ENCODE measurements around the gene CHID1.

CHID1 gene

DNA sequence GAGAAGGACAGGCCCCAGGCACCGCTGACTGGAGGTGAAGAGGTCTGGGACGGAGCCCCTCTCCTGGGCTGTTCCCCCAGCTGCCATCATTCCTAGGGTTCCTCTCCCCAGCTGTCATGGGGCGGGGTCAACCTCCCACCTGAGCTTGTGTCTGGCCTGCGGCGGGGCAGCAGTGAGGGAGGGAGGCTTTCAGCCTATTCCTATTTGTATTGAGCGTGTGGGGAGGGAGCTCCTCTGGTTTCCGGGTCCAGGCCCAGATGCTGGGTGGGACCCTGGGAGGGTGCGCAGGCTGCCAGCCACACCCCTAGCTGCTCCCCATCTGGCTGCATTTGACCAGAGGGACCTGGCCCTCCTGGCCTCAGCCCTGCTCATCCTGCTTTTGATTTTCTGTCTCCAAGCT is 54.2 kb downstream of the CHID1 start:
- Histone ChIP-seq H4K12ac (ENCODE audit: low read depth, low read length) (no peak overlapping the region), H4K91ac (ENCODE audit: low read depth, low read length) (no peak overlapping the region), H2AFZ (ENCODE audit: insufficient read depth, low read length, poor library complexity) (no peak overlapping the region), H3K36me3 (ENCODE audit: control insufficient read depth in 1 of 2, insufficient read depth in 2 of 2, low read length in 2 of 2) (no peaks in the 10 kb centered on the region), H2BK5ac (ENCODE audit: low read depth, low read length, poor library complexity) (no peak overlapping the region), H3K79me1 (ENCODE audit: low read length) (no peaks in the 10 kb centered on the region), H3K9me3 (ENCODE audit: insufficient read depth, low read depth, low read length) (no peaks in the 10 kb centered on the region), H2BK120ac (ENCODE audit: insufficient read depth, low read length, poor library complexity) (no peak overlapping the region), H3K79me2 (ENCODE audit: control insufficient read depth, insufficient read depth, low read length, poor library complexity) (no peaks in the 10 kb centered on the region), H3K4me1 (ENCODE audit: control insufficient read depth in 1 of 2, insufficient read depth in 2 of 2, low read length in 2 of 2) (no peaks in the 10 kb centered on the region), H3K27me3 (ENCODE audit: insufficient read depth, low read length) (no peaks in the 10 kb centered on the region), H3K18ac (ENCODE audit: low read length) (no peak overlapping the region), H2BK12ac (ENCODE audit: low read length) (no peak overlapping the region), H2AK5ac (ENCODE audit: low read length) (no peak overlapping the region), H4K8ac (ENCODE audit: low read depth, low read length) (no peak overlapping the region), H3K4me3 (ENCODE audit: low read depth, low read length) (no peak overlapping the region), H3K14ac (ENCODE audit: low read length) (no peak overlapping the region), H3K27ac (ENCODE audit: low read depth, low read length) (no peak overlapping the region), H3K4ac (ENCODE audit: low read depth, low read length) (no peak overlapping the region), H3K9ac (ENCODE audit: low read length) (no peak overlapping the region), H3K4me2 (ENCODE audit: low read length) (no peak overlapping the region), H3K23ac (ENCODE audit: low read length) (no peak overlapping the region)
- no CpG with 5 or more reads among the region's 8 CpGs for WGBS (ENCODE audit: extremely low coverage, insufficient coverage, insufficient read length)
- DNase-seq, result no peak

DNA sequence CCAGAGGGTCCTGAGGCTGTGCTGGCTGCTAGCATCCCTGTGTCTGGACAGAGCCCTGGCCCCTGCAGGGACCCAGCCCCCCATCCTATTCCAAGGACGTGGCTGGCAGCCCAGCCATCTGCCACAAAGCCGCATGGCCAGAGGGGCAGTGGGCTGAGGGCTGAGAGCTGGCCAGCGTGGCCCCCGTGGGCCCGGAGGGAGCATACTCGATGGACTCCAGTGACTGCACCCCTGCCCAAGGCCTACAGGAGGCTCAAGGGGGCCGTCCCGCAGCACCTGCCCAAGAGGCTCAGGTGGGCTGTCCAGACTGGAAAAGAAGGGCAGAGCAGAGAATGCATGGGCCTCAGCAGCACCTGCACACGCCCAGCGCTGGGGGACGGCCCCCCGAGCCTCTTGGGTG is 54.8 kb downstream of the CHID1 start:
- H3K4me2 ChIP-seq (ENCODE audit: low read length), result no peak overlapping the region
- H4K8ac ChIP-seq (ENCODE audit: low read depth, low read length), result no peak overlapping the region
- no peak overlapping the region for H3K4me3 ChIP-seq (ENCODE audit: low read depth, low read length)
- no peak overlapping the region for H4K12ac ChIP-seq (ENCODE audit: low read depth, low read length)
- no peak overlapping the region for H3K23ac ChIP-seq (ENCODE audit: low read length)
- H2AFZ ChIP-seq (ENCODE audit: insufficient read depth, low read length, poor library complexity), result no peak overlapping the region
- no peak overlapping the region for H2BK120ac ChIP-seq (ENCODE audit: insufficient read depth, low read length, poor library complexity)
- no peak overlapping the region for H3K4ac ChIP-seq (ENCODE audit: low read depth, low read length)
- no peak overlapping the region for H2BK5ac ChIP-seq (ENCODE audit: low read depth, low read length, poor library complexity)
- no peak overlapping the region for H3K18ac ChIP-seq (ENCODE audit: low read length)
- H3K9me3 ChIP-seq (ENCODE audit: insufficient read depth, low read depth, low read length), result no peaks in the 10 kb centered on the region
- no peak for DNase-seq
- no peaks in the 10 kb centered on the region for H3K36me3 ChIP-seq (ENCODE audit: control insufficient read depth in 1 of 2, insufficient read depth in 2 of 2, low read length in 2 of 2)
- H3K79me2 ChIP-seq (ENCODE audit: control insufficient read depth, insufficient read depth, low read length, poor library complexity), result no peaks in the 10 kb centered on the region
- H3K4me1 ChIP-seq (ENCODE audit: control insufficient read depth in 1 of 2, insufficient read depth in 2 of 2, low read length in 2 of 2), result no peaks in the 10 kb centered on the region
- WGBS (ENCODE audit: extremely low coverage, insufficient coverage, insufficient read length), result no CpG with 5 or more reads among the region's 12 CpGs
- H3K27ac ChIP-seq (ENCODE audit: low read depth, low read length), result no peak overlapping the region
- H3K9ac ChIP-seq (ENCODE audit: low read length), result no peak overlapping the region
- no peak overlapping the region for H2AK5ac ChIP-seq (ENCODE audit: low read length)
- no peak overlapping the region for H4K91ac ChIP-seq (ENCODE audit: low read depth, low read length)
- H3K79me1 ChIP-seq (ENCODE audit: low read length), result no peaks in the 10 kb centered on the region
- H2BK12ac ChIP-seq (ENCODE audit: low read length), result no peak overlapping the region
- H3K27me3 ChIP-seq (ENCODE audit: insufficient read depth, low read length), result peaks cover 2% of the 10 kb centered on the region
- no peak overlapping the region for H3K14ac ChIP-seq (ENCODE audit: low read length)

DNA sequence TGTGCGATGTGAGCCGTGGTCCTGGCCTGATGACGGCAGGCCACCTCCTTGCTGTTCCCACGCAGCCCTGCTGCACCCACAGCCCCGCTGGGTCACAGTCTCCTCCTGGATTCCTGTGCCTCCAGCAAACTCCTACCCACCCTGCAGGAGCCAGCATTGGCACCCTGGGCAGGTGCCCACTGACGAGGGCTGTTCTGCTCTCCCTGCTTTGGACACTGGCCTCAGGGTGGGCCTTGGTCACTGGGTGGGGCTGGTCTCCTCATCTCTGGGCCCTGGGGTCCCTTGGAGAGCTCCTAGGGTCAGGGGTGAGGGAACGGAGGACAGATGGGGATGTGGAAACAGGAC is 55.3 kb downstream of the CHID1 start:
- no peak overlapping the region for H3K18ac ChIP-seq (ENCODE audit: low read length)
- no CpG with 5 or more reads among the region's 7 CpGs for WGBS (ENCODE audit: extremely low coverage, insufficient coverage, insufficient read length)

GRCh38 chr11:854601-855329 is 55.8 kb downstream of the CHID1 start:
- H4K8ac ChIP-seq (ENCODE audit: low read depth, low read length), result no peak overlapping the region
- H3K4me1 ChIP-seq (ENCODE audit: control insufficient read depth in 1 of 2, insufficient read depth in 2 of 2, low read length in 2 of 2), result peaks cover 5 to 6% of the 10 kb centered on the region in 2 experiments
- DNase-seq, result no peak

More for the DNA sequence above, 55.3 kb downstream of the CHID1 start:
- no peaks in the 10 kb centered on the region for H3K79me2 ChIP-seq (ENCODE audit: control insufficient read depth, insufficient read depth, low read length, poor library complexity)
- no peaks in the 10 kb centered on the region for H3K36me3 ChIP-seq (ENCODE audit: control insufficient read depth in 1 of 2, insufficient read depth in 2 of 2, low read length in 2 of 2)
- H3K9me3 ChIP-seq (ENCODE audit: insufficient read depth, low read depth, low read length), result no peaks in the 10 kb centered on the region
- H2AFZ ChIP-seq (ENCODE audit: insufficient read depth, low read length, poor library complexity), result no peak overlapping the region
- H3K4me2 ChIP-seq (ENCODE audit: low read length), result no peak overlapping the region
- no peak overlapping the region for H3K4me3 ChIP-seq (ENCODE audit: low read depth, low read length)
- no peak for DNase-seq
- H3K27ac ChIP-seq (ENCODE audit: low read depth, low read length), result no peak overlapping the region
- no peak overlapping the region for H2BK5ac ChIP-seq (ENCODE audit: low read depth, low read length, poor library complexity)
- no peak overlapping the region for H4K8ac ChIP-seq (ENCODE audit: low read depth, low read length)
- H4K91ac ChIP-seq (ENCODE audit: low read depth, low read length), result no peak overlapping the region
- no peaks in the 10 kb centered on the region for H3K79me1 ChIP-seq (ENCODE audit: low read length)
- peaks cover 7% of the 10 kb centered on the region for H3K27me3 ChIP-seq (ENCODE audit: insufficient read depth, low read length)
- H3K9ac ChIP-seq (ENCODE audit: low read length), result no peak overlapping the region
- H4K12ac ChIP-seq (ENCODE audit: low read depth, low read length), result no peak overlapping the region
- H3K4me1 ChIP-seq (ENCODE audit: control insufficient read depth in 1 of 2, insufficient read depth in 2 of 2, low read length in 2 of 2), result peaks cover 2 to 5% of the 10 kb centered on the region in 2 experiments
- no peak overlapping the region for H2BK12ac ChIP-seq (ENCODE audit: low read length)
- no peak overlapping the region for H3K23ac ChIP-seq (ENCODE audit: low read length)
- no peak overlapping the region for H2BK120ac ChIP-seq (ENCODE audit: insufficient read depth, low read length, poor library complexity)
- H3K4ac ChIP-seq (ENCODE audit: low read depth, low read length), result no peak overlapping the region
- no peak overlapping the region for H2AK5ac ChIP-seq (ENCODE audit: low read length)
- no peak overlapping the region for H3K14ac ChIP-seq (ENCODE audit: low read length)

More at GRCh38 chr11:854601-855329, 55.8 kb downstream of the CHID1 start:
- H2AFZ ChIP-seq (ENCODE audit: insufficient read depth, low read length, poor library complexity), result no peak overlapping the region
- H3K27ac ChIP-seq (ENCODE audit: low read depth, low read length), result no peak overlapping the region
- H3K4me3 ChIP-seq (ENCODE audit: low read depth, low read length), result no peak overlapping the region
- H3K9ac ChIP-seq (ENCODE audit: low read length), result no peak overlapping the region
- no peaks in the 10 kb centered on the region for H3K79me2 ChIP-seq (ENCODE audit: control insufficient read depth, insufficient read depth, low read length, poor library complexity)
- H3K23ac ChIP-seq (ENCODE audit: low read length), result no peak overlapping the region
- no peaks in the 10 kb centered on the region for H3K9me3 ChIP-seq (ENCODE audit: insufficient read depth, low read depth, low read length)
- no peak overlapping the region for H3K4ac ChIP-seq (ENCODE audit: low read depth, low read length)
- H3K14ac ChIP-seq (ENCODE audit: low read length), result no peak overlapping the region
- no peak overlapping the region for H2BK5ac ChIP-seq (ENCODE audit: low read depth, low read length, poor library complexity)
- H3K36me3 ChIP-seq (ENCODE audit: control insufficient read depth in 1 of 2, insufficient read depth in 2 of 2, low read length in 2 of 2), result no peaks in the 10 kb centered on the region
- H3K27me3 ChIP-seq (ENCODE audit: insufficient read depth, low read length), result peaks cover 13% of the 10 kb centered on the region
- no peak overlapping the region for H2BK12ac ChIP-seq (ENCODE audit: low read length)
- WGBS (ENCODE audit: extremely low coverage, insufficient coverage, insufficient read length), result no CpG with 5 or more reads among the region's 20 CpGs
- H2AK5ac ChIP-seq (ENCODE audit: low read length), result no peak overlapping the region
- H4K91ac ChIP-seq (ENCODE audit: low read depth, low read length), result no peak overlapping the region
- no peak overlapping the region for H3K18ac ChIP-seq (ENCODE audit: low read length)
- no peak overlapping the region for H4K12ac ChIP-seq (ENCODE audit: low read depth, low read length)
- no peak overlapping the region for H2BK120ac ChIP-seq (ENCODE audit: insufficient read depth, low read length, poor library complexity)
- H3K4me2 ChIP-seq (ENCODE audit: low read length), result no peak overlapping the region
- H3K79me1 ChIP-seq (ENCODE audit: low read length), result no peaks in the 10 kb centered on the region
